ENCODE results near the gene CTSD. TPM values are rescaled to one million over a fixed set of nuclear protein-coding genes. Genes with fewer than 3 reads are reported as not detected.
A peak's percentile ranks its signal among the peaks of the same experiment; 100 is the strongest.
"Not testable (repeated sequence)": the region's sequence is repeated elsewhere in the genome, so short reads cannot be mapped to it uniquely, and the experiment has no call there.

CTSD gene
- total RNA-seq: 1,000 to 10,000 TPM in 1 of 4 donors, 100 to 1,000 TPM in 3; 359 to 1,165 (median 624) TPM

- DNase-seq (ENCODE audit: low spot score) (peak; percentile 80), ATAC-seq (ENCODE audit: low FRiP score) (peak; percentile 82)
- TF ChIP-seq CTCF (IDR thresholded peaks at IDR 0.05): no peak
These were observed at the start of gene CTSD for GRCh38 chr11:1763796-1764661. TSS of gene CTSD (minus strand) at chr11:1763927. CDS start at chr11:1763859, 68 bp downstream.

GRCh38 chr11:1813356-1813755 is 49.6 kb upstream of the CTSD start:
- ATAC-seq (ENCODE audit: low FRiP score); DNase-seq (ENCODE audit: low spot score): not testable (repeated sequence)

- DNase-seq (ENCODE audit: low spot score) (no peak), ATAC-seq (ENCODE audit: low FRiP score) (no peak)
- no peak for TF ChIP-seq CTCF (IDR thresholded peaks at IDR 0.05)
These were observed 49.1 kb upstream of the CTSD start for GRCh38 chr11:1812801-1813200.

- ATAC-seq (ENCODE audit: low FRiP score): no peak
- TF ChIP-seq CTCF (IDR thresholded peaks at IDR 0.05): no peak
- DNase-seq (ENCODE audit: low spot score): no peak
These were observed 48.5 kb upstream of the CTSD start for GRCh38 chr11:1812274-1812673.

- no peak for DNase-seq (ENCODE audit: low spot score)
- ATAC-seq (ENCODE audit: low FRiP score): no peak
- TF ChIP-seq CTCF (IDR thresholded peaks at IDR 0.05): no peak
These were observed 47.0 kb upstream of the CTSD start for GRCh38 chr11:1810761-1811160.

- TF ChIP-seq CTCF (IDR thresholded peaks at IDR 0.05): no peak
- ATAC-seq (ENCODE audit: low FRiP score): no peak
- DNase-seq (ENCODE audit: low spot score): no peak
These were observed 43.7 kb upstream of the CTSD start for GRCh38 chr11:1807264-1807995.

- ATAC-seq (ENCODE audit: low FRiP score) (no peak), DNase-seq (ENCODE audit: low spot score) (no peak)
- no peak for TF ChIP-seq CTCF (IDR thresholded peaks at IDR 0.05)
These were observed 41.8 kb upstream of the CTSD start for GRCh38 chr11:1805525-1805924.

GRCh38 chr11:1803835-1804519 is 40.2 kb upstream of the CTSD start:
- not testable (repeated sequence) for DNase-seq (ENCODE audit: low spot score)

More at GRCh38 chr11:1803835-1804519, 40.2 kb upstream of the CTSD start:
- ATAC-seq (ENCODE audit: low FRiP score): not testable (repeated sequence)

Data from omental fat pad (tissue), 4 donors.